HCT116 (cell line): Measurements from ENCODE around the gene GPR83. TPM values are rescaled to one million over a fixed set of nuclear protein-coding genes. Genes with fewer than 3 reads are reported as not detected.

Experiments
- ATAC-seq: fragments of 200-7000 bp; cut with Tn5 transposase; 2 replicates; pipeline ENCODE4 v1.9.1; 2020; ENCODE audit warnings: mild to moderate bottlenecking, moderate library complexity
- BruUV-seq: library from RNA; stranded (reverse); fragments of 400-500 nt; replicated peaks from 2 replicates; lab custom pipeline; 2021; lab: Mats Ljungman, UMichigan
- CTCF ChIA-PET: fragments of 300-600 bp; sonication (Branson Sonifier 250); formaldehyde crosslinking; loops from one replicate; lab custom pipeline; 2021; ENCODE audit warnings: antibody characterized with exemption; lab: Charles Lee
- POLR2A ChIA-PET: fragments of 300-600, 350-600 bp; sonication (Branson Sonifier 250); formaldehyde crosslinking; loops from one replicate; lab custom pipeline; 2021; ENCODE audit warnings: antibody characterized with exemption; lab: Charles Lee
- RAD21 ChIA-PET, 2 experiments: fragments of 300-600 bp; sonication (Branson Sonifier 250); formaldehyde crosslinking; loops; one replicate each; lab custom pipeline; 2023; ENCODE audit warnings: low total read pairs in 2 of 2; ENCODE audit not compliant: uncharacterized antibody in 2 of 2, unreplicated experiment in 2 of 2, low non-redundant PET in 1 of 2; lab: Charles Lee
- DNase-seq: peaks from one replicate; pipeline ENCODE4 v3.0.0-alpha.2; 2010; ENCODE audit warnings: low read depth, low spot score
- H2AFZ ChIP-seq: fragments of 200-600 bp; shearing (Covaris generic), sonication (generic); 2 replicates; pipeline ENCODE4 v1.6.1; 2017; ENCODE audit warnings: low read depth, mixed run types, mixed read lengths, antibody characterized with exemption, low read length; ENCODE audit not compliant: poor library complexity, severe bottlenecking
- H3K27ac ChIP-seq: 2 replicates; pipeline ENCODE4 v1.5.1; 2012; ENCODE audit warnings: low read depth, low read length
- H3K27me3 ChIP-seq: fragments of 200-600 bp; sonication (generic); 2 replicates; pipeline ENCODE4 v1.6.1; 2016; ENCODE audit warnings: mixed run types, low read length, mixed read lengths; ENCODE audit not compliant: insufficient read depth
- H3K36me3 ChIP-seq, 2 experiments: fragments of 200-500 bp in 1 of 2; fragments of 200-600 bp in 1 of 2; sonication (Bioruptor generic) in 1 of 2; sonication (generic) in 1 of 2; 2 replicates each; pipeline versions ENCODE4 v1.5.1 to v1.6.1; 2014 to 2016; ENCODE audit warnings: low read length in 2 of 2, inconsistent platforms in 1 of 2, mixed read lengths in 1 of 2, mixed run types in 1 of 2; ENCODE audit not compliant: insufficient read depth in 2 of 2, control insufficient read depth in 1 of 2
- H3K4me1 ChIP-seq, 2 experiments: fragments of 200-600 bp in 1 of 2; sonication (generic) in 1 of 2; 2 replicates each; pipeline versions ENCODE4 v1.5.1 to v1.6.1; 2012 to 2017; ENCODE audit warnings: low read length in 2 of 2, inconsistent platforms in 1 of 2, mild to moderate bottlenecking in 1 of 2, mixed read lengths in 1 of 2, mixed run types in 1 of 2, moderate library complexity in 1 of 2; ENCODE audit not compliant: insufficient read depth in 2 of 2, control insufficient read depth in 1 of 2
- H3K4me2 ChIP-seq: fragments of 200-600 bp; sonication (generic); 2 replicates; pipeline ENCODE4 v1.6.1; 2017; ENCODE audit warnings: mixed run types, low read length, mixed read lengths
- H3K4me3 ChIP-seq, 2 experiments: fragments of 200-600 bp in 1 of 2; sonication (generic) in 1 of 2; replicated peaks in 1 of 2; 2 replicates each; pipeline ENCODE4 v1.5.1; 2011 to 2016; ENCODE audit warnings: low read length in 2 of 2, control low read depth in 1 of 2, low read depth in 1 of 2, mild to moderate bottlenecking in 1 of 2, mixed read lengths in 1 of 2, mixed run types in 1 of 2
- H3K79me2 ChIP-seq: fragments of 200-600 bp; sonication (generic); 2 replicates; pipeline ENCODE4 v1.6.1; 2017; ENCODE audit warnings: mild to moderate bottlenecking, mixed run types, low read length, moderate library complexity, mixed read lengths; ENCODE audit not compliant: insufficient read depth
- H3K9ac ChIP-seq: fragments of 200-600 bp; sonication (generic); 2 replicates; pipeline ENCODE4 v1.6.1; 2016; ENCODE audit warnings: low read length, mixed read lengths
- H3K9me2 ChIP-seq: fragments of 200-600 bp; sonication (generic), shearing (Covaris generic); 2 replicates; pipeline ENCODE4 v1.6.1; 2017; ENCODE audit warnings: mixed run types, mild to moderate bottlenecking, moderate library complexity; ENCODE audit not compliant: insufficient read depth
- H3K9me3 ChIP-seq, 2 experiments: fragments of 200-500 bp in 1 of 2; fragments of 200-600 bp in 1 of 2; sonication (Bioruptor generic) in 1 of 2; sonication (generic) in 1 of 2; 2 replicates each; pipeline ENCODE4 v1.6.1; 2014 to 2017; ENCODE audit warnings: low read length in 2 of 2, mixed read lengths in 2 of 2, inconsistent platforms in 1 of 2, low read depth in 1 of 2, mild to moderate bottlenecking in 1 of 2, mixed run types in 1 of 2, moderate library complexity in 1 of 2; ENCODE audit not compliant: control insufficient read depth in 1 of 2, insufficient read depth in 1 of 2
- H4K20me1 ChIP-seq: fragments of 200-600 bp; sonication (generic), shearing (Covaris generic); 2 replicates; pipeline ENCODE4 v1.6.1; 2017; ENCODE audit warnings: mixed run types, mild to moderate bottlenecking, moderate library complexity; ENCODE audit not compliant: insufficient read depth
- ATF3 ChIP-seq: IDR thresholded peaks from 2 replicates; pipeline ENCODE4 v1.6.1; 2012
- CBX3 ChIP-seq: IDR thresholded peaks from 2 replicates; pipeline ENCODE4 v1.6.1; 2012; ENCODE audit warnings: low read depth
- EGR1 ChIP-seq: IDR thresholded peaks from 2 replicates; pipeline ENCODE4 v1.6.1; 2012; ENCODE audit warnings: low read depth
- EZH2phosphoT487 ChIP-seq: fragments of 200-600 bp; IDR thresholded peaks from 2 replicates; pipeline ENCODE4 v1.6.1; 2018; ENCODE audit warnings: antibody characterized with exemption, borderline replicate concordance
- FOSL1 ChIP-seq: IDR thresholded peaks from 2 replicates; pipeline ENCODE4 v1.6.1; 2012; ENCODE audit warnings: low read depth
- POLR2A ChIP-seq: IDR thresholded peaks from 2 replicates; pipeline ENCODE4 v1.7.0; 2011; ENCODE audit warnings: borderline replicate concordance; ENCODE audit not compliant: insufficient read depth, insufficient read length; ENCODE audit errors: extremely low read depth
- RAD21 ChIP-seq: IDR thresholded peaks from 2 replicates; pipeline ENCODE4 v1.6.1; 2012; ENCODE audit warnings: low read depth, mild to moderate bottlenecking
- REST ChIP-seq: IDR thresholded peaks from 2 replicates; pipeline ENCODE4 v1.6.1; 2012; ENCODE audit warnings: low read depth
- SIN3A ChIP-seq: IDR thresholded peaks from 2 replicates; pipeline ENCODE4 v1.6.1; 2012; ENCODE audit warnings: low read depth
- SP1 ChIP-seq: IDR thresholded peaks from 2 replicates; pipeline ENCODE4 v1.6.1; 2012; ENCODE audit warnings: low read depth
- TCF7L2 ChIP-seq: IDR thresholded peaks from 2 replicates; pipeline ENCODE4 v1.7.0; 2011; ENCODE audit warnings: borderline replicate concordance, inconsistent platforms; ENCODE audit not compliant: insufficient read depth, insufficient read length; ENCODE audit errors: extremely low read depth
- YY1 ChIP-seq: IDR thresholded peaks from 2 replicates; pipeline ENCODE4 v1.6.1; 2011; ENCODE audit warnings: low read length, low read depth, moderate library complexity, mild to moderate bottlenecking; ENCODE audit not compliant: insufficient replicate concordance; ENCODE audit errors: extremely low read depth
- ZBTB33 ChIP-seq: IDR thresholded peaks from 2 replicates; pipeline ENCODE4 v1.6.1; 2011; ENCODE audit warnings: mild to moderate bottlenecking, low read length, moderate library complexity; ENCODE audit not compliant: insufficient replicate concordance; ENCODE audit errors: extremely low read depth
- ZFX ChIP-seq: fragments of 450-650 bp; IDR thresholded peaks from 2 replicates; pipeline ENCODE4 v1.6.1; 2017
- intact Hi-C: fragments of 100-400 bp; cut with micrococcal nuclease; formaldehyde crosslinking; loops from 2 replicates; pipeline ENCODE4 v1.10.0; 2022
- total RNA-seq: library from RNA; stranded (reverse); gene quantifications from one replicate; pipeline ENCODE4 v1.2.1, GENCODE V29; 2021; ENCODE audit not compliant: unreplicated experiment

The GPR83 gene
- total RNA-seq, 1 experiment from 2014 or later, result 0.39 TPM

DNA sequence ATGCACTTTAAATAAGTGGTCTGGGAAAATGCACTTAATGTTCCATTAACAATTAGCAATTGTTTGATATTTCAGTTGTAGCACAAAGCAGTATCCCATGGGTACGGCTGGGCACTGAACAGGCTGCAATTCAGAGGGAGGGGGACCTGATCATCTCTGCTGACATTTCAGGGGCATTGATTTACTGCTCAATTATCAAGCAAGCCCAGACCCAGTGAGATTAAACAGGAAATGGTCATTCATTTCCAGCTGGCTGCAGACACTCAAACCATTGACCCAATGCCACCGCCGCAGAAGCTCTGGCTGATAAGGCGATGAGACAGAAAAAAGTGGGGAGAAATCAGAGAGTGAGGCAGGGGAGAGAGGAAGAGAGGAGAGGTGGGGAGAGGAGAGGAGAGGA is 1.2 kb downstream of the GPR83 start:
- Histone ChIP-seq H3K4me3 (no peak overlapping the region), H3K4me1 (no peaks in the 10 kb centered on the region), H2AFZ (no peak overlapping the region), H4K20me1 (no peaks in the 10 kb centered on the region), H3K27me3 (no peaks in the 10 kb centered on the region), H3K9ac (no peak overlapping the region), H3K9me3 (no peaks in the 10 kb centered on the region), H3K4me2 (no peak overlapping the region), H3K9me2 (no peaks in the 10 kb centered on the region), H3K79me2 (no peaks in the 10 kb centered on the region), H3K27ac (no peak overlapping the region), H3K36me3 (no peaks in the 10 kb centered on the region)
- CTCF ChIA-PET, result no interaction called here
- POLR2A ChIA-PET, result no interaction called here
- DNase-seq (no peak), ATAC-seq (no peak)
- BruUV-seq, result no TSS peak
- intact Hi-C loops, result no loop called here
- TF ChIP-seq TCF7L2, result no peak
- RAD21 ChIA-PET, result no interaction called here

DNA sequence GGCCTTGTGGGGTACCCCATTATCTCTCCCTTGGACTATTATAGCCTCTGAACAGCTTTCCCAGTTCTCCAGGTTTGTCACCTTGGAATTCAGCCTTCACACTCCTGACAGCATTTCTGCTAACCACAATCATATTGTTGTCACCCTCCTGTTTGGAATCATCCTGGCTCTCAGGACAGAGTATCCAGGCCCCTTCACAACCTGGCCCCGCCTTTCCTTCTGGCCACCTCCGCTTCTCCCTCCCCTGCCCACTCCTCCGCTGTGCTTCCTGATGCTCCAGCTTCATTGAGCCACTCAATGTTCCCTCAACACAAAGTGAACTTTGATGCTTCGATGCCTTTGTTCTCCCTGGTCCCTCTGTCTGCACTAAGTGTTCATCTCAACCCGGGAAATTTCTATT is 3.1 kb downstream of the GPR83 start:
- Histone ChIP-seq H3K4me2 (no peak overlapping the region), H3K4me3 (no peak overlapping the region), H3K4me1 (no peaks in the 10 kb centered on the region)
- DNase-seq, result no peak
- TF ChIP-seq FOSL1, result no peak
- TF ChIP-seq EZH2phosphoT487, result no peak
- TF ChIP-seq ZBTB33, result no peak
- no peak for TF ChIP-seq SP1
- no peak for TF ChIP-seq CBX3
- no peak for TF ChIP-seq REST
- TF ChIP-seq ATF3, result no peak
- no peak for TF ChIP-seq YY1
- TF ChIP-seq SIN3A, result no peak
- TF ChIP-seq EGR1, result no peak
- no peak for TF ChIP-seq POLR2A
- TF ChIP-seq ZFX, result no peak
- no peak for TF ChIP-seq RAD21
- TF ChIP-seq, all 23 proteins: peak for 0
- Histone ChIP-seq H3K79me2 (no peaks in the 10 kb centered on the region), H2AFZ (no peak overlapping the region), H3K36me3 (no peaks in the 10 kb centered on the region), H4K20me1 (no peaks in the 10 kb centered on the region), H3K27ac (no peak overlapping the region), H3K9ac (no peak overlapping the region), H3K27me3 (no peaks in the 10 kb centered on the region), H3K9me3 (no peaks in the 10 kb centered on the region), H3K9me2 (no peaks in the 10 kb centered on the region)
- intact Hi-C loops, result no loop called here
- POLR2A ChIA-PET, result no interaction called here
- RAD21 ChIA-PET, result interaction anchor here in 1 of 2 experiments (0.5 kb wide), 1 partner anchor 225 kb away, joined by 3 read pairs; no protein-coding TSS in a partner anchor
- no TSS peak for BruUV-seq
- CTCF ChIA-PET, result no interaction called here
- ATAC-seq, result no peak
